Measurements from ENCODE around the gene PRICKLE2.

GRCh38 chr3:64064804-64065203, 160.5 kb downstream of the PRICKLE2 start:
- TF ChIP-seq RELA (IDR thresholded peaks at IDR 0.05; ENCODE audit: borderline replicate concordance, partially characterized antibody) (no peak), GATAD2B (conservative IDR thresholded peaks at IDR 0.05; ENCODE audit: low read depth) (no peak), ZZZ3 (IDR thresholded peaks at IDR 0.05; ENCODE audit: control insufficient read depth, insufficient read length, low read depth) (no peak), POLR2AphosphoS5 (IDR thresholded peaks at IDR 0.05; ENCODE audit: low read length) (no peak), RCOR1 (conservative IDR thresholded peaks at IDR 0.05; ENCODE audit: low read depth, low read length) (no peak), DPF2 (IDR thresholded peaks at IDR 0.05) (no peak), KDM1A (IDR thresholded peaks at IDR 0.05; ENCODE audit: borderline replicate concordance) (no peak), SMC3 (IDR thresholded peaks at IDR 0.05; ENCODE audit: borderline replicate concordance, low read length) (no peak), SUZ12 (IDR thresholded peaks at IDR 0.05; ENCODE audit: unreplicated experiment) (no peak), HDAC2 (IDR thresholded peaks at IDR 0.05) (no peak)
- TF ChIP-seq, protein P1, sequence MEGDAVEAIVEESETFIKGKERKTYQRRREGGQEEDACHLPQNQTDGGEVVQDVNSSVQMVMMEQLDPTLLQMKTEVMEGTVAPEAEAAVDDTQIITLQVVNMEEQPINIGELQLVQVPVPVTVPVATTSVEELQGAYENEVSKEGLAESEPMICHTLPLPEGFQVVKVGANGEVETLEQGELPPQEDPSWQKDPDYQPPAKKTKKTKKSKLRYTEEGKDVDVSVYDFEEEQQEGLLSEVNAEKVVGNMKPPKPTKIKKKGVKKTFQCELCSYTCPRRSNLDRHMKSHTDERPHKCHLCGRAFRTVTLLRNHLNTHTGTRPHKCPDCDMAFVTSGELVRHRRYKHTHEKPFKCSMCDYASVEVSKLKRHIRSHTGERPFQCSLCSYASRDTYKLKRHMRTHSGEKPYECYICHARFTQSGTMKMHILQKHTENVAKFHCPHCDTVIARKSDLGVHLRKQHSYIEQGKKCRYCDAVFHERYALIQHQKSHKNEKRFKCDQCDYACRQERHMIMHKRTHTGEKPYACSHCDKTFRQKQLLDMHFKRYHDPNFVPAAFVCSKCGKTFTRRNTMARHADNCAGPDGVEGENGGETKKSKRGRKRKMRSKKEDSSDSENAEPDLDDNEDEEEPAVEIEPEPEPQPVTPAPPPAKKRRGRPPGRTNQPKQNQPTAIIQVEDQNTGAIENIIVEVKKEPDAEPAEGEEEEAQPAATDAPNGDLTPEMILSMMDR (IDR thresholded peaks at IDR 0.05 in 2 of 3, conservative IDR thresholded peaks at IDR 0.05 in 1 of 3; ENCODE audit: control insufficient read depth in 2 of 3, extremely low read depth in 1 of 3, insufficient read depth in 1 of 3, low read depth in 3 of 3, low read length in 3 of 3) = no peak

Measured in GM12878 (cell line).